PFSK-1 (cell line): ENCODE results near the gene RBM6.

Experiments used
- FOXP2 ChIP-seq: optimal IDR thresholded peaks from 2 replicates; pipeline ENCODE3; 2011; ENCODE audit warnings: borderline replicate concordance, control low read depth, inconsistent platforms; ENCODE audit not compliant: insufficient read depth; ENCODE audit errors: extremely low read length, extremely low read depth
- POLR2AphosphoS5 ChIP-seq: IDR thresholded peaks from 2 replicates; pipeline ENCODE4 v1.6.1; 2012; ENCODE audit warnings: low read depth, mild to moderate bottlenecking, control low read depth, low read length, moderate library complexity
- SIN3A ChIP-seq: IDR thresholded peaks from 2 replicates; pipeline ENCODE4 v1.6.1; 2012; ENCODE audit warnings: mild to moderate bottlenecking, low read length, moderate library complexity, borderline replicate concordance; ENCODE audit not compliant: insufficient read depth
- TAF1 ChIP-seq: IDR thresholded peaks from 2 replicates; pipeline ENCODE4 v1.6.1; 2012; ENCODE audit warnings: low read length, control low read depth, borderline replicate concordance; ENCODE audit not compliant: insufficient read depth
- TF ChIP-seq, protein P1 (sequence below), 2 experiments: IDR thresholded peaks; 2 replicates each; pipeline versions ENCODE4 v1.6.1 to v1.8.0; 2011 to 2012; ENCODE audit warnings: low read depth in 2 of 2, low read length in 2 of 2, control low read depth in 1 of 2, inconsistent platforms in 1 of 2, mild to moderate bottlenecking in 1 of 2, moderate library complexity in 1 of 2; ENCODE audit not compliant: insufficient read depth in 1 of 2

The RBM6 gene

DNA sequence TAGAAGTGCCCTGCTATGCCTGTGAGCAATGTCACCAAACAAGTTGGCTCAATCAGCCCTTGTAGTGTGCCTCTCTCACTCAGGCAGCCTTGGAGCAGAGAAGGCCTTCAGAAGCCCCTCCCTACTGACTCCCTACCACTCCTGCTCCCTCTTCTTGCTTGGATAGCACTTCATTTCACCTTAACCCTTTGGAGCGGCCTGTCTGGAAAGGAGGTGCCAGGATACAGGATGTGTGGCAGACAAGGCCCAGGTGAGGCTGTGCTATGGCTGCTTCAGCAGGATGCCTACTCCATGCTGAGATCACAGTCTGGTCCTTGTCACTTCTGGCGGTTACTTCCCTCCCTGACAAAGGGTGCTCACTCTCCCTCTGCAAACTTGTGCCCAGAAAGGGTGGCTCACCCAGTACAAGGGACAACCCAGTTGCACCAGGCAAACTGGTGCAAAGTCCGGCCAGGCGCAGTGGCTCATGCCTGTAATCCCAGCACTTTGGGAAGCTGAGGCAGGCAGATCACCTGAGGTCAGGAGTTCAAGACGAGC lies 11.4 kb upstream of the RBM6 start:
- no peak for TF ChIP-seq FOXP2
- TF ChIP-seq, protein P1, sequence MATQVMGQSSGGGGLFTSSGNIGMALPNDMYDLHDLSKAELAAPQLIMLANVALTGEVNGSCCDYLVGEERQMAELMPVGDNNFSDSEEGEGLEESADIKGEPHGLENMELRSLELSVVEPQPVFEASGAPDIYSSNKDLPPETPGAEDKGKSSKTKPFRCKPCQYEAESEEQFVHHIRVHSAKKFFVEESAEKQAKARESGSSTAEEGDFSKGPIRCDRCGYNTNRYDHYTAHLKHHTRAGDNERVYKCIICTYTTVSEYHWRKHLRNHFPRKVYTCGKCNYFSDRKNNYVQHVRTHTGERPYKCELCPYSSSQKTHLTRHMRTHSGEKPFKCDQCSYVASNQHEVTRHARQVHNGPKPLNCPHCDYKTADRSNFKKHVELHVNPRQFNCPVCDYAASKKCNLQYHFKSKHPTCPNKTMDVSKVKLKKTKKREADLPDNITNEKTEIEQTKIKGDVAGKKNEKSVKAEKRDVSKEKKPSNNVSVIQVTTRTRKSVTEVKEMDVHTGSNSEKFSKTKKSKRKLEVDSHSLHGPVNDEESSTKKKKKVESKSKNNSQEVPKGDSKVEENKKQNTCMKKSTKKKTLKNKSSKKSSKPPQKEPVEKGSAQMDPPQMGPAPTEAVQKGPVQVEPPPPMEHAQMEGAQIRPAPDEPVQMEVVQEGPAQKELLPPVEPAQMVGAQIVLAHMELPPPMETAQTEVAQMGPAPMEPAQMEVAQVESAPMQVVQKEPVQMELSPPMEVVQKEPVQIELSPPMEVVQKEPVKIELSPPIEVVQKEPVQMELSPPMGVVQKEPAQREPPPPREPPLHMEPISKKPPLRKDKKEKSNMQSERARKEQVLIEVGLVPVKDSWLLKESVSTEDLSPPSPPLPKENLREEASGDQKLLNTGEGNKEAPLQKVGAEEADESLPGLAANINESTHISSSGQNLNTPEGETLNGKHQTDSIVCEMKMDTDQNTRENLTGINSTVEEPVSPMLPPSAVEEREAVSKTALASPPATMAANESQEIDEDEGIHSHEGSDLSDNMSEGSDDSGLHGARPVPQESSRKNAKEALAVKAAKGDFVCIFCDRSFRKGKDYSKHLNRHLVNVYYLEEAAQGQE (IDR thresholded peaks at IDR 0.05; ENCODE audit: insufficient read depth in 1 of 2, low read depth in 2 of 2, low read length in 2 of 2) = no peak
- no peak for TF ChIP-seq TAF1
- TF ChIP-seq POLR2AphosphoS5 = no peak
- no peak for TF ChIP-seq SIN3A

DNA sequence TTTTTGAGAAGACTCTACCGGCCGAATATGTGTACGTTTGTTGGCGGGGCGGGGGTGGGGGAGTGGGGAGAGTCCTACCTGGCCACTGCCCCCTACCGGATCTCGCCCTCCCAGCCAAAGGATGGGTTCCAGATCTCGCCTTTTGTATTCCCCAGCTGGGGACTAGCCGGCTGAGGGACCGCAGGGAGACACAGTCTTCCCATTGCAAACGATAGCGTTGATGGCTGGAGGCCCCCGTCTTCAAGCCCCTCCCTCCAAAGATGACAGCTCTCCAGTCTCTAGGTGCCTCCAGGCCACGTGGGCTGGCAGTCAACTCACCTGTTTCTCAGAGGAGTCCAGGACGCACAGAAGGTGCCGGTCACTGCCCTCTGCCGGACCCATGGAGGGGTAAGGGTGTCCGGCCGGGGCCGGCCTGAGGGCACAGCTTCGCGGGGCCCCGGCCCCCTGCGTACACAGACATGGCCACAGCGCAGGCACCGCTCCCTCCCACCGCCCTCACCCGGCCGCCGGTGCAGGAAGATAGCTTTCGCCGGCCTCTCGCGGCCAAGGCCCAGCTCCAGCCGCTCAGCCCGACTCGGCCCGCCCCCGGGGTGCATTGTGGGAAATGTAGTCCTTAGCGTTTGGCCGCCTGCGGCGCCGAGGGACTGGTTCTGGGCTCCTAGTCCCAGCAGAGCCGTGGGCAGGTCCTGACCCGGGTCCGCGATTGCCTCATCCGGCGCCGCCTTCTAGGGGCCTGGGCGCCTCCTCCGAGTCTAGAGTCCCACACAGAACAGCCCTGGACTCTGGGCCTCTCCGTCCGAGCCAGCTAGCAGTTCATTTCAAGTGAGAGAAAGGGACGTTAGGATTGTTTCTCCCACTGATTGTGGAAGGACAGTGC lies 10.4 kb upstream of the RBM6 start, which contains the start of gene MON1A:
Gene MON1A (minus strand): TSS at position 521 of the 877 bp plus-strand sequence. CDS start 16,465 bp downstream, outside the sequence.
- TF ChIP-seq SIN3A (0 out of 2 replicates have a peak, but pooled peaks have one; percentile 39), FOXP2 (peak; percentile 12), TAF1 (no peak), POLR2AphosphoS5 (peak; percentile 54; the same call in 1 of the 2 replicates)
- TF ChIP-seq, protein P1 (IDR thresholded peaks at IDR 0.05; ENCODE audit: insufficient read depth in 1 of 2, low read depth in 2 of 2, low read length in 2 of 2) = 0 out of 4 replicates have a peak, but pooled peaks of 1 of the 2 experiments have one; percentile 1

DNA sequence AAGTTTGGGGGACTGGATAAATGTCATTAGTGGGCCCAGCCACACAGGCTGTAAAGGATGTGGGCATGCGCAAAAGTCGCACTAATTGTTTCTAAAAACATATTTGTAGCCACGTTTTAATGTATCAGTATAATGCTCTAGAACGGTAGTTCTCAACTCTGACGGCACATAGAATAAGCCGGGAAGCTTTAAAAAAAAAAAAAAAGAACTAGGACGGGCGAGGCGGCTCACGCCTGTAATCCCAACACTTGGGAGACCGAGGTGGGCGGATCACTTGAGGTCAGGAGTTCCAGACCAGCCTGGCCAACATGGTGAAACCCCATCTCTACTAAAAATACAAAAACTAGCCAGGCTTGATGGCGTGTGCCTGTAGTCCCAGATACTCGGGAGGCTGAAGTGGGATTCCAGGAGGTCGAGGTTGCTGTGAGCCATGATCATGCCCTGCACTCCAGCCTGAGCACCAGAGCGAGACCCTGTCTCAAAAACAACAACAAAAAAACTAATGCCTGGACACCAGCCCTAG lies 9.7 kb upstream of the RBM6 start:
- TF ChIP-seq FOXP2 (no peak), SIN3A (no peak), TAF1 (no peak), POLR2AphosphoS5 (no peak)
- TF ChIP-seq, protein P1 (IDR thresholded peaks at IDR 0.05; ENCODE audit: insufficient read depth in 1 of 2, low read depth in 2 of 2, low read length in 2 of 2) = no peak

DNA sequence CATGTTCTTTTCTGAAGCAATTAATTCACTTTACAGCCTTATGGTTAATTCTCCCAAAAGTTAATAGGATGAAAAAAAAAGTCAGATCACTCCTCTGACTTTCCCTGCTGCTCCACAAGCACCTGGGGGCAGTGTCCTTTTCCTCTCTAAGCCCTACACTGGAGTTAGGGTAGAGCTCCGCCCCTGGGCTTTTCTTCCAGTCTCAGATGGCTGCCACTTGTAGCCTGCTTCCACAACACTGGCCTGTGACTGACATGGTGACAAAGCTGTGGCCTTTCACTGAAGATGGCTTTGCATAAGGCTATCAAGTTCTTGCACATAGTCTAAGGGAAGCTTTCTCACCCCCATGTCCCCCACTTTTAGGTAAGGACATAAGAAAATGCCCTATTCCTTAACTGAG lies 9.0 kb upstream of the RBM6 start:
- TF ChIP-seq SIN3A (no peak), TAF1 (no peak), POLR2AphosphoS5 (no peak), FOXP2 (no peak)
- TF ChIP-seq, protein P1 (IDR thresholded peaks at IDR 0.05; ENCODE audit: insufficient read depth in 1 of 2, low read depth in 2 of 2, low read length in 2 of 2) = no peak

DNA sequence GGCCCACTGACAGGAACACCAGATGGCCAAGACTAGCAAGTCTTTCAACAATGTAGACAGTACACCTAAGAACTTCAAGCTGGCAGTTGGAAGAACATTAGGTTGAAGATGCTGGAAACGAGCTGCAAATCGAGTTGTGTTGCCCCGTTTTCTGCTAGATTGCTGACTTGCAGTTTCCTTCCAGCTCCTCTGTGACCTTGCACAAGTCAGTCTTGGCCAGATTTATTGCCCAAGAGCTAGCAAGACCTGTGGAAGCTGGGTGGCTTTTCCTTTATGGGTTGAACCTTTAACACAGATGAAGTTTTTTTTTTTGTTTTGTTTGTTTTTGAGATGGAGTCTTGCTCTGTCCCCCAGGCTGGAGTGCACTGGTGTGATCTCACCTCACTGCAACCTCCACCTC lies 2.9 kb upstream of the RBM6 start:
- TF ChIP-seq POLR2AphosphoS5 (no peak), FOXP2 (no peak), TAF1 (no peak), SIN3A (no peak)
- TF ChIP-seq, protein P1 (IDR thresholded peaks at IDR 0.05; ENCODE audit: insufficient read depth in 1 of 2, low read depth in 2 of 2, low read length in 2 of 2) = no peak
